Stimulated activated naive B cell treated with anti-CD40 and anti-IgM and Interleukin-4, amounts not matched to agents 10 μg/mL and 1 μg/mL and 100 μg/mL, for 72 hours (primary cell): ENCODE measurements around the gene TTLL11.

Experiments
- ATAC-seq, 2 donors: fragments of 150-1000 bp; cut with Tn5 transposase; replicated peaks; 2 replicates each; pipeline ENCODE4 v1.10.0; 2021; ENCODE audit warnings: moderate library complexity in 1 of 2
- DNase-seq: peaks from one replicate; pipeline ENCODE4 v3.0.0; 2021
- H3K27ac Mint-ChIP-seq: one replicate; pipeline ENCODE4 v1.8.0; 2022; ENCODE audit warnings: mild to moderate bottlenecking, mixed read lengths
- H3K27me3 Mint-ChIP-seq, 2 donors: one replicate each; pipeline ENCODE4 v1.8.0; 2022; ENCODE audit warnings: mixed read lengths in 2 of 2
- H3K36me3 Mint-ChIP-seq, 2 donors: one replicate each; pipeline ENCODE4 v1.8.0; 2022; ENCODE audit warnings: mixed read lengths in 2 of 2, mild to moderate bottlenecking in 1 of 2
- H3K4me1 Mint-ChIP-seq, 2 donors: one replicate each; pipeline ENCODE4 v1.8.0; 2022; ENCODE audit warnings: mixed read lengths in 2 of 2, mild to moderate bottlenecking in 1 of 2
- H3K4me3 Mint-ChIP-seq, 2 donors: one replicate each; pipeline ENCODE4 v1.8.0; 2022; ENCODE audit warnings: mild to moderate bottlenecking in 2 of 2, mixed read lengths in 2 of 2, moderate library complexity in 1 of 2
- H3K9me3 Mint-ChIP-seq, 2 donors: one replicate each; pipeline ENCODE4 v1.8.0; 2022; ENCODE audit warnings: mixed read lengths in 2 of 2, mild to moderate bottlenecking in 1 of 2

Gene TTLL11

DNA sequence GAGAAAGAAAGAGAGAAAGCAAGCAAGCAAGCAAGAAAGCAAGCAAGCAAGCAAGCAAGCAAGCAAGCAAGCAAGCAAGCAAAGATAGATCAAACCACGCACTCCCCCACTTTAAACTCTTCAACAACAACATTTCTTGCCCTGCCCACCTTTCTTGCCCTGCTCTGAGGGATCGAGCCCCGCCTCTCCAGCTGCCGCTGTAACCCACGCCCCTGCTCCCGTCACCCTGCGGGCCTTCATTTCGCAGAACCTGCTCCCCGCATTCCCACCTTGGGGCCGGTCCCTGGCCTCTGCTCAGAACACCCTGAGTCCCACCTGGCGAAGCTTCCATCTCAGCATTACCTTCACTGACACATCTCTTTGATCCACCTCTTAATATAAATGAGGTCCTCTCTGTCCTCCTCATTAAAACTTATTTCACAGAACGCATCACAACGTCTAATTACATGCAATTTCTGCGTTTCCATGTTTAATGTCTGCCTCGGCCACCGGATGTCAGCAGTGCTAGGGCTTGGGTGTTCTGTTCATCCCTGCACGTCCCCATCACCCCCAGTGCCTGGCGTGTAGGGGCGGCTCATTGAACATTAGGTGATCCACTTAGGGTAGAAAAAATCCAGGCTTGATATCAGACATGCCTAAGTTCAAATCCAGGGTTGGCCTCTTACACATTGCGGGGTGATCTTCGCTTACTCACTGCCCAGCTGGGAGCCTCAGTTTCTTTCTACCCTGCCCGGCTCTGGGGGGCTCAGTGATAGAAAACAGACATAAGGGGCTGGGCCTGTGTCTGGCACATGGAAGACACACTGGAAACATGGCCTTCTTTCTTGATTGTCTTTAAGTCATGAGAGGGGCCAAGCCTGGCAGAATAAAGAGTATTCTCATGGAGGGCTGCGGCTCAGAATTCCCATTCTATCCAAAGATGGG, 254.1 kb downstream of the TTLL11 start:
- Mint-ChIP-seq H3K27ac (no peak overlapping the region), H3K36me3 (peaks cover 0 to 6% of the 10 kb centered on the region in 2 donors), H3K27me3 (no peaks in the 10 kb centered on the region), H3K9me3 (peaks cover 0 to 2% of the 10 kb centered on the region in 2 donors), H3K4me3 (no peak overlapping the region), H3K4me1 (peaks cover 0 to 2% of the 10 kb centered on the region in 2 donors)
- ATAC-seq: no peak
- DNase-seq: no peak

DNA sequence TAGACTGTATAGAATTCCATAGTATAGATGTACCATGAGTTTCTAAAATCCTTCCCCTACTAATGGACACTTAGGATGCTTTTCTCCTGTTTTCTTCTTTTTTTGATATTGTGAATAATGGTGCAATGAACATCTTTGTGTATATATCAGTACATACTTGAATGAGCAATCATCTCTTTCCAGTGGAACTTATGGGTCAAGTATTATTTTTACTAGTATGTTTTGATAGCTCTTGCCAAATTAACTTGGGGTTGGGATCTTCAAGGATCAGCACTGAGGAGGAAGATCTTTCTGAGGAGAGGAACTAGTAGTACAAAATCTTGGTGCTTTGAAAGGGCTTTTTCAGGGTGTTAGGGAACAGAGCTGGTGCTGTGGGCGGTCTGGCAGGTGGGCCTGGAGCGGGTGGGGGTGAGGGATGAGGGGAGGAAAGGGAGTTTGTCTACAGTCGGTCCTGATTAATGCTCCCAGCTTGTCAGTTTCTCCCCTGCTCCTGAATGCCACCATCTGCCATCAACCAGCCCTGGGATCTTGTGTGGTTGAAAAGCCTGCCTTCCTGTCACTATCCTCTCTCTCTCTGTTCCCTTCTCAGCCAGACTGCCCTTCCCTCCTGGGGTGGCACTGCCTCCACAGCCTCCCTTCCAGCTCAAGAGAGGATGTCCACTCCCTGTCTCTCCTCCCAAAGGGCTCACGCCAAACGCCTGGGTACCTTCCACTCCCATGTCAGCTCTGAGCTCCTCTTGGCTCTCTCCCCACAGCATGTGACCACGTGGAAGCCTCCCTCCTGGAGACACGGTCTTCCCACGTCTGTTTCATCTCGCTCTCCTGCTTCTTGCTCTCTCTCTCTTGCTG, 255.8 kb downstream of the TTLL11 start:
- DNase-seq (no peak), ATAC-seq (no peak)
- H3K4me1 Mint-ChIP-seq: peaks cover 0 to 2% of the 10 kb centered on the region in 2 donors
- H3K27ac Mint-ChIP-seq: no peak overlapping the region
- H3K27me3 Mint-ChIP-seq: no peaks in the 10 kb centered on the region
- no peak overlapping the region for H3K4me3 Mint-ChIP-seq
- no peaks in the 10 kb centered on the region for H3K9me3 Mint-ChIP-seq
- H3K36me3 Mint-ChIP-seq: peaks cover 0 to 4% of the 10 kb centered on the region in 2 donors

DNA sequence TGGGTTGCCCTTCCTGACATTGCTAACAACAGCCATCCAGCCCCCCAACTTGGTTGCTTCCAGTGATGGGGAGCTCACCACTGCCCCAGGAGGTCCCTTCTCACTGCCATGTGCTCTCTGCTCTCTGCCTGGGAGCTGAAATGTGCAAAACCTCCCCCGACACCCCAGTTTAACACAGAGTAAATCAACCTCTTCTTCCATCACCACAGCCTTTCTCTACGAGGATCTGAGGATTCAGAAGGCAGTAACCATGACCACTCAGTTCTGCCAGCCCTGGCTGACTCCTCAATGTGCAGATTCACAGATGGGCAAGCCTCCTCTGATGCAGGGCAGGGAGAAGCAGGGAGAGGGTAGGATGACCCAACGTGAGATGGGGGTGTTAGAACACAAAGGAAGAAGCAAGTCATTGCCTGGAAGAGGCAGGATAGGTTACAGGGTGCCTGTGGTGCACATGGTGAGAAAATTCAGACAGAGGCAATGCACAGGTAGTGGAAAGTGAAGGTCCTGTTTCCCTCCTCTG, 256.7 kb downstream of the TTLL11 start:
- ATAC-seq (no peak), DNase-seq (no peak)
- Mint-ChIP-seq H3K27me3 (no peaks in the 10 kb centered on the region), H3K36me3 (peaks cover 0 to 4% of the 10 kb centered on the region in 2 donors), H3K4me1 (peaks cover 0 to 2% of the 10 kb centered on the region in 2 donors), H3K27ac (no peak overlapping the region), H3K9me3 (no peaks in the 10 kb centered on the region), H3K4me3 (no peak overlapping the region)

DNA sequence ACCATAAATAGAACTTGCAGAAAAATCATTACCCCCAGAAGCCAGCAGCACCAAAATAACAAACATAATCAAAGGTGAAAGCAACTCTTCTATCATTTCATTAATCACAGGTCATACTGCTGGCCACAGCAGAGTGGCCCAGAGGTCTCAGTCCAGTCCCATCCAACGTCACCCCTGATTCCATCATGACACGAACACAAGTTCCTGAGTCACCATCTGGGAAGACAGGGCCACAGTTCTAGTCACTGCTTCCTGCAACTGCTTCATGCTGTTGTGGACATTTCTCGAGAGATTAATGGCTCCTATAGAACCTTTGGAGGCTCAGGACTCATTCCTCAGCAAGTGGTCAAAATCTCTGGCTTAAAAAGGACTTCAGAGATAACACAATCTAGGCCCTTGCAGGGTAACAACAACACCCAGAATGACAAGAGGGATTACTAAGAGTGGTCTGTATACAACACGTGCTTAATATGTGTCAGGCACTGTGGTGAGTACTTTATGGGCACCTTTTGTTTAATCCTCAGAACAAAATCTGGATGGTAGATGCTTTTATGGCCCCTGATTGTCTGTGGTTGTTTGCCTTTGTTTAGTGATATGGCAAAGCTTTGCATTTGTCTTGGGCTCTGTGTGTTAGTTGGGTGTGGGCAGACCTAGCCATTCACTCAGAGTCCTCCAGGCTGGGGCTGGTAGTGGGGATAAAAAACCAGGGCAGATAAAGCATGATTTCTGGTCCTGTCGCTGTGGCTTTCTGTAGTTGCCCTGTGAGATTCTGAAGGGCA, 257.3 kb downstream of the TTLL11 start:
- Mint-ChIP-seq H3K36me3 (peaks cover 2 to 6% of the 10 kb centered on the region in 2 donors), H3K27me3 (no peaks in the 10 kb centered on the region), H3K27ac (no peak overlapping the region), H3K4me1 (peaks cover 0 to 2% of the 10 kb centered on the region in 2 donors), H3K4me3 (no peak overlapping the region), H3K9me3 (no peaks in the 10 kb centered on the region)
- ATAC-seq (no peak), DNase-seq (no peak)

DNA sequence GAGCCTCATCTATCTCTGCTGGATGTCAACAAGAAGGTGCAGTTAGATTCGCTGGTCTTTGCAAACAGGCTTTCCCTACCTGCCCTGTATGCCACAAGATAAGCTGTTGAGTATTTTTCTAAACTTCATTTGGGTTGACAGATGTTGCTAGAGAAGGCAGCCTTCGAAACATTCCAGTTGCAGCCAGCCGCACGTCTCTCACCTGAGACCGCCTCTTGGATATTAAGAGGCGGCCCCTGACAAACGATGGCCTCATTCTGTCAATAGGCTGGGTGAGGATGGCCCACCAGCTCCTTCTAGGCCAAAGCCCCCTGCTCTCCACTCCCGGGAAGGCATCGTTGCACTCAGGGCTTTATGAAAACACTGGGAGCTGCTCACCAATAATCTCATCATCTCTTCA, 260.0 kb downstream of the TTLL11 start:
- H3K4me1 Mint-ChIP-seq: no peaks in the 10 kb centered on the region
- H3K9me3 Mint-ChIP-seq: no peaks in the 10 kb centered on the region
- no peak overlapping the region for H3K4me3 Mint-ChIP-seq
- H3K36me3 Mint-ChIP-seq: peaks cover 4 to 7% of the 10 kb centered on the region in 2 donors
- no peak for ATAC-seq
- H3K27me3 Mint-ChIP-seq: no peaks in the 10 kb centered on the region
- no peak overlapping the region for H3K27ac Mint-ChIP-seq
- no peak for DNase-seq

DNA sequence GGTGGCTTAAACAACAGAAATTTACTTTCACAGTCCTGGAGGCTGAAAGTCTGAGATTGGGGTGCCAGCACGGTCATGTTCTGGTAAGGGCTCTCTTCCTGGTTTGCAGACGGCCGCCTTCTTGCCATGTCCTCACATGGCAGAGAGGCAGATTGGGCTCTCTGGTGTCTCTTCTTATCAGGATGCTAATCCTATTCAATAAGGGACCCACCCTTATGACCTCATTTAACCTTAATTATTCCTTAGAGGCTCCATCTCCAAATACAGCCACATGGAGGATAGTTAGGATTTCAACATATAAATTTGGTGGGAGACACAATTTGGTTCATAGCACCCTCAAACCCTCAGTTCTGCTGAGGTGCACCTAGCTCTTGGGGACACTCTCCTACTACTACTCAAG, 261.2 kb downstream of the TTLL11 start:
- Mint-ChIP-seq H3K4me1 (no peaks in the 10 kb centered on the region), H3K27me3 (no peaks in the 10 kb centered on the region), H3K4me3 (no peak overlapping the region), H3K9me3 (no peaks in the 10 kb centered on the region), H3K27ac (no peak overlapping the region), H3K36me3 (peaks cover 4 to 7% of the 10 kb centered on the region in 2 donors)
- DNase-seq (no peak), ATAC-seq (no peak)

DNA sequence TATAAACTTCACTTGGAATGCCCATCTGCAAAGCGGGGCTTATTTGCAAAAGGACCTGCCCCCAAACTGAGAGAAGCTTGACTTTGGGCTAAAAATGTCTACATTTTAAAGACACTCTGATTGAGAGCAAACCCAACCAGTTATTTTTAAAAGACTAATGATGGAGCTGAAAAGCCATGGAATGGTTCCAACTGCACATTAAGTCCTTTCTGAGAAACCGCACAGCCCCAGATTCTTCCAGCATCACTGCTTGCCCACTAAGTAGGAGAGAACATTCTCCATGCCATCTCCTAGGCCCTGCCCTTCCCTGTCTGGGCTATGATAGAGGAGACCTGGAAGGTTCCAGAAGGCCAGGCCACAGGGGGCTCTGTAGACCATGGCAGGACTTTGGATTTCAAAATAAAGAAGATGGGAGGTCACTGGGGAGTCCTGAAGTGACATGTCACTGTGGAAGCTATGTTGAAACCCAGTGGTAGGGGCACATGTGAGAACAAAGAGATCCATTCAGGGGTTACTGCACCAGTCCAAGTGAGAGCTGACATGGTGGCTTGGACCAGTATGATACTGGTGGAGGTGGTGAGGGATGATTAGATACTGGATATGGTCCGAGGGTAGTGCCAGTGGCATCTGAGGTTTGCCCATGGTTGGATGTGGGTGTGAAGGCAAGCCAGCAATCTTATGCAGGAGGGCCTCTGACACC, 262.5 kb downstream of the TTLL11 start:
- H3K36me3 Mint-ChIP-seq: peaks cover 4 to 7% of the 10 kb centered on the region in 2 donors
- no peaks in the 10 kb centered on the region for H3K4me1 Mint-ChIP-seq
- H3K27me3 Mint-ChIP-seq: no peaks in the 10 kb centered on the region
- no peak overlapping the region for H3K4me3 Mint-ChIP-seq
- H3K9me3 Mint-ChIP-seq: no peaks in the 10 kb centered on the region
- ATAC-seq (no peak), DNase-seq (no peak)
- H3K27ac Mint-ChIP-seq: no peak overlapping the region

DNA sequence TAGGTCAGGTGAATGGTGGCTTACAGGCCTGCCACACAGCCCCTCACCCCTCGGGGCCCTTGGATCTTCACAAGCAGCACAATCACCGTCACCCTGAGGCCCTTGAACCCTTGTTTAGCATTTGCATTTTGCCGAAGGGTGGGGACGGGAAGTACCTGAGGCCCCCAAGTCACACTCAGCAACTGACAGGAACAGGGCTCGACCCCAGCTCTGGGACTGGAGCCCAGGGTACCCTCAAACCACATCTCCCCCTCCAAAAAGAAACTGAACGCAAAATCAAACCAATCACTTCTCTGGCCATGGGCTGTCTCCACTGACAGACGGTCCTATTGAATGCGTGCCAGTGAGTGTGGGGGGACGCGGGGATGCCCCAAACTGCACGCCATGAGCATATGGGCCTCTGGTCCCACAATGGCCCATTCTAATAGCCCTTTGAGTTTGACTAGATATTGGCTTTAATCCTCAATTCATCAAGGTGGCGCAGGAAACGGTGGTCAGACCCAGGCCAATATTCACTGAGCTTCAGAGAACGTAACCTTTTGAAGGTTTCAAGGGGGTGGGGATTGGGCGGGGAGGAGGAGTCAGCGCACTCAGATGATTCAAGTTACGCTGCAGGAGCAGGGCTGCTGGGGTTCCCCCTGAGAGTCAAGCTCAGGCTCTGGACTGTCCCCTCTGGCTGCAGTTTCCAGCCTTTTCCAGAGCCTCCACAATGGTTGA, 265.7 kb downstream of the TTLL11 start:
- DNase-seq (no peak), ATAC-seq (no peak)
- Mint-ChIP-seq H3K36me3 (peaks cover 4 to 7% of the 10 kb centered on the region in 2 donors), H3K4me3 (no peak overlapping the region), H3K4me1 (no peaks in the 10 kb centered on the region), H3K9me3 (no peaks in the 10 kb centered on the region), H3K27me3 (no peaks in the 10 kb centered on the region), H3K27ac (no peak overlapping the region)

DNA sequence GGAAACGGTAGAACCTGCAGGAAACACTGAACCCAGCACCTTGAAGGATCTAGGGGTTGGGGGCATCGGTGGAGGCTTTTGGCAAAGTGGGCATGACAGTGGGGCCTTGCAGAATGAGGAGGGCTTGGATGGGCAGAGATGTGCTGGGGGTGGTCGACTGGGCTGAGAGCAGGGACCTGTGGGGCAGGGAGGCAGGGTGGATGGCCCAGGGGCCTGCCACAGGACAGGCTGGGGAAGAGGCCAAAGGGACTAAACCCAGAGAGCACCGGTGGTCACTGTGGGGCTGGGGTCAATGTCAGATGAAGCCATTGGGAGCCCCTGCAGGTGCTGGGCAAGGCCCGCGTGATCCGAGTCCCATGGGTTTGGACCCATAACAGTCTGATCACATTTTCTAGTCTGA, 266.4 kb downstream of the TTLL11 start:
- peaks cover 4 to 7% of the 10 kb centered on the region in 2 donors for H3K36me3 Mint-ChIP-seq
- no peaks in the 10 kb centered on the region for H3K27me3 Mint-ChIP-seq
- no peaks in the 10 kb centered on the region for H3K9me3 Mint-ChIP-seq
- no peak for ATAC-seq
- H3K4me1 Mint-ChIP-seq: no peaks in the 10 kb centered on the region
- no peak overlapping the region for H3K27ac Mint-ChIP-seq
- no peak for DNase-seq
- H3K4me3 Mint-ChIP-seq: no peak overlapping the region

DNA sequence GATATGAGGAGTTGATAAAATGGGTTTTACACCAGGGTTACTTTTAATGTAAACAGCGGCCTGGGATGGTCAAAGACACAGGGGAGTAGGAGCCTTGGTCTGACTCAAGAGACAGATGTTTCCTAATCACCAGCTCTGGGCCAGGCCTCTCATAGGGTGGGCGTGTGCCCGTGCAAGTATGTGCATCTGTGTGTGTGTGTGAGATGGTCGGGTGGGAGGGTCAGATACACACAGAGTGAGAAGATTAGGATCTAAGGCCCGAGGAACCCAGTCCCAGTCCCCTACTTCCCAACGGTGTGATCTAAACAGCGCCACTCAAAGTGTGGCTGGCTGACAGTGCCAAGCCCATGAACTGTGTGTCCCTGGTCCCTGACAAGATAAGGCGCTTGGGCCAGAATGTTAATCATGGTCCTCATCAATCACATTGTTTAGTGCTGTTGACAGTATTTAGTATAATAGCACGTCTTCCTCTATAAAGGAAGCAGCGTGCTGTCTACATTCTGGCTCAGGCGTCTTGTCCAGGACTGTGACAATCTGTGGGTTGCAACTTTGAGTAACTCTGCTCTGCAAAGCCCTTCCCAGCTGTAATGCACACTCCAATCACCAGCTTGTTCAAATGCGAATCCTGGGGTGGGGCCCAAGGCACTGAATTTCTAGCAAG, 267.9 kb downstream of the TTLL11 start:
- Mint-ChIP-seq H3K9me3 (no peaks in the 10 kb centered on the region), H3K36me3 (no peaks in the 10 kb centered on the region), H3K4me3 (no peak overlapping the region), H3K27me3 (no peaks in the 10 kb centered on the region), H3K27ac (no peak overlapping the region), H3K4me1 (no peaks in the 10 kb centered on the region)
- ATAC-seq (no peak), DNase-seq (no peak)

DNA sequence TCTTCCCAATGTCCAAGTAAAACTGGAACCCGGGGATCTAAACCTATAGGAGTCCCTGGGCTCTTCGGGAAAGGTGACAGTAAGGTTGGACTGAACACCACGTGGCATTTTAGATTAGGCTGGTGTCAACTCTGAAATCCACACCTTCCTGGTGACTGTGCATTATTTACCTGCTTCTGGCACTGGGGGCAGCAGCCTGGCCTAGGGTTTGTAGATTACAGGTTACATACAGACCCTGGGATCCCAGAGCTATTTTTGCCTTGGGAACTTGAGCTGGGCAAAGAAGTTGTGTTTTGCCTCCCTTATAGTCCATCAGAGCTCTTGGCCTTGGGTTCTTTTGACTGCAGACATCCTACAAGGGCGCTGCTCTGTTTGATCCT, 268.5 kb downstream of the TTLL11 start:
- no peaks in the 10 kb centered on the region for H3K36me3 Mint-ChIP-seq
- peaks cover 2 to 4% of the 10 kb centered on the region in 2 donors for H3K4me1 Mint-ChIP-seq
- H3K27me3 Mint-ChIP-seq: peaks cover 0 to 4% of the 10 kb centered on the region in 2 donors
- H3K9me3 Mint-ChIP-seq: no peaks in the 10 kb centered on the region
- H3K27ac Mint-ChIP-seq: no peak overlapping the region
- DNase-seq: no peak
- no peak overlapping the region for H3K4me3 Mint-ChIP-seq
- no peak for ATAC-seq

DNA sequence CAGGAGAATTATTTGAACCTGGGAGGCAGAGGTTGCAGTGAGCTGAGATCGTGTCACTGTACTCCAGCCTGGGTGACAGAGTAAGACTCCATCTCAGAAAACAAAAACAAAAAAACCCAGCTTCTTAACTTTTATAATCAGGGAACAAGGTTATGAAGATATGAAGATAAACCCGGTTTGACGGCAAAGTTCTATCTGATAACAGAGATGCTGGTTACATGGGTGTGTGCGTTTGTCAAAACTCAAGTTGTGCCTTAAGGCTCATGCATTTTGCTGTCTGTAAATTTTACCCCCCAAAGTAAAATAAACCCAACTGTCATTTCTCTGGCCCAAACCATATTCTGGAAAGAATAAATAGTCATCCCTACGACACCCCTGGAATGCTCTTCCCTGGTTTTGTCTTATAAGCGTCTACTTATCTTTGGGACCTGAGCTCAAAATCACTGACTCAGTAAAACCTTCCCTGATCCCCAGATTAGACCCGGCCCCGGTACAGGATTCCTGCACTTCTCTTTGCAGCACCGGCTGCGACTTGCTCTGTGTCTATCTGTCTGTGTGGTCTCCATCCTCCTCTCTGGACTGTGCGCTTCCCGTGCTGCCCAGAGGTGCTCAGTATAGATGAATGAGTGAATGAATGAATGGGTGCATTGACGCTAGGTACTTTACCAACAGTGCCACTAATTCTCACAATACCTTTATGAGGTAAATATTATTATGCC, 269.5 kb downstream of the TTLL11 start:
- ATAC-seq (no peak), DNase-seq (no peak)
- no peak overlapping the region for H3K4me3 Mint-ChIP-seq
- no peaks in the 10 kb centered on the region for H3K36me3 Mint-ChIP-seq
- no peak overlapping the region for H3K27ac Mint-ChIP-seq
- no peaks in the 10 kb centered on the region for H3K9me3 Mint-ChIP-seq
- H3K27me3 Mint-ChIP-seq: peaks cover 0 to 14% of the 10 kb centered on the region in 2 donors
- peaks cover 3 to 10% of the 10 kb centered on the region in 2 donors for H3K4me1 Mint-ChIP-seq
